Upper lobe of left lung (tissue), 6 donors: ENCODE data around the gene TNS1. TPM values are rescaled to one million over a fixed set of nuclear protein-coding genes. Genes with fewer than 3 reads are reported as not detected.
A peak's percentile ranks its signal among the peaks of the same experiment; 100 is the strongest.

Experiments
- ATAC-seq, 2 donors: fragments of 200-7000 bp; cut with Tn5 transposase; one replicate each; pipeline ENCODE4 v1.9.1; 2022; ENCODE audit warnings: mild to moderate bottlenecking in 2 of 2, moderate library complexity in 2 of 2; ENCODE audit not compliant: low FRiP score in 2 of 2
- DNase-seq, 2 donors: peaks; one replicate each; pipeline ENCODE4 v3.0.0-alpha.2; 2019 to 2020
- H3K27ac ChIP-seq, 4 donors: fragments of 200-600 bp; sonication (generic); one replicate each; pipeline ENCODE4 v1.5.1; 2016 to 2019
- H3K27me3 ChIP-seq, 4 donors: fragments of 200-600 bp; sonication (generic); one replicate each; pipeline ENCODE4 v1.5.1; 2017 to 2019
- H3K36me3 ChIP-seq, 4 donors: fragments of 200-600 bp; sonication (generic); one replicate each; pipeline ENCODE4 v1.5.1; 2016 to 2019
- H3K4me1 ChIP-seq, 4 donors: fragments of 200-600 bp; sonication (generic); one replicate each; pipeline ENCODE4 v1.5.1; 2018 to 2019
- H3K4me3 ChIP-seq, 4 donors: fragments of 200-600 bp; sonication (generic); one replicate each; pipeline ENCODE4 v1.5.1; 2017 to 2019; ENCODE audit warnings: mild to moderate bottlenecking in 2 of 4, moderate library complexity in 1 of 4
- H3K9me3 ChIP-seq, 4 donors: fragments of 200-600 bp; sonication (generic); one replicate each; pipeline ENCODE4 v1.5.1; 2018 to 2019
- EP300 ChIP-seq, 4 donors: sonication (generic); formaldehyde crosslinking; IDR thresholded peaks; one replicate each; pipeline ENCODE4 v1.5.1; 2017; ENCODE audit warnings: antibody characterized with exemption in 4 of 4, control low read depth in 2 of 4
- POLR2A ChIP-seq, 4 donors: fragments of 450-650 bp; IDR thresholded peaks; one replicate each; pipeline ENCODE4 v1.5.1; 2016 to 2017; ENCODE audit warnings: antibody characterized with exemption in 4 of 4, mild to moderate bottlenecking in 2 of 4
- POLR2AphosphoS5 ChIP-seq, 2 donors: sonication (generic); formaldehyde crosslinking; IDR thresholded peaks; one replicate each; pipeline ENCODE4 v1.5.1; 2017; ENCODE audit warnings: antibody characterized with exemption in 2 of 2
- WGBS, 2 donors: methylation state at CpG; one replicate each; pipeline ENCODE4 v1.1.5; 2017 to 2018; 5-methylcytosine and 5-hydroxymethylcytosine counted together
- total RNA-seq, 6 donors: library from RNA; depleted of rRNA in 4 of 6; stranded (reverse); fragments of >200 nt in 4 of 6; gene quantifications; one replicate each; pipeline versions ENCODE4 v1.1.0 to v1.2.1, GENCODE V29; 2016 to 2021
- TF ChIP-seq, protein P1 (sequence below), 6 experiments: fragments of 450-650 bp in 4 of 6; fragments of 200-600 bp in 2 of 6; sonication (generic) in 2 of 6; IDR thresholded peaks; one replicate each; pipeline ENCODE4 v1.5.1; 2016 to 2019; ENCODE audit warnings: antibody characterized with exemption in 6 of 6
- donor health status: DM: no; HTN: no; CAD: no; lungs with moderate emphysema.
- donor health status: DM: no; HTN: yes; CAD: no; lungs with severe emphysema.

TNS1 gene
- total RNA-seq, 6 donors from 2014 or later = 325 to 1,095 (median 550) TPM

GRCh38 chr2:217895070-217895635 lies 107.6 kb downstream of the TNS1 start:
- WGBS, 2 donors = 82 to 88% methylated on average over 14 to 19 of the region's 19 CpGs
- H3K4me3 ChIP-seq = no peak overlapping the region
- peaks cover 48 to 68% (median 57%) of the 10 kb centered on the region in 4 donors for H3K4me1 ChIP-seq
- DNase-seq (no peak), ATAC-seq (no peak)
- H3K36me3 ChIP-seq = peaks cover 54 to 91% (median 80%) of the 10 kb centered on the region in 4 donors
- no peaks in the 10 kb centered on the region for H3K27me3 ChIP-seq
- peak overlapping the region; percentile 14 to 82 (median 70) for H3K27ac ChIP-seq
- TF ChIP-seq POLR2AphosphoS5 (IDR thresholded peaks at IDR 0.05) (no peak), EP300 (IDR thresholded peaks at IDR 0.05) (no peak), POLR2A (IDR thresholded peaks at IDR 0.05) (no peak)
- TF ChIP-seq, protein P1, sequence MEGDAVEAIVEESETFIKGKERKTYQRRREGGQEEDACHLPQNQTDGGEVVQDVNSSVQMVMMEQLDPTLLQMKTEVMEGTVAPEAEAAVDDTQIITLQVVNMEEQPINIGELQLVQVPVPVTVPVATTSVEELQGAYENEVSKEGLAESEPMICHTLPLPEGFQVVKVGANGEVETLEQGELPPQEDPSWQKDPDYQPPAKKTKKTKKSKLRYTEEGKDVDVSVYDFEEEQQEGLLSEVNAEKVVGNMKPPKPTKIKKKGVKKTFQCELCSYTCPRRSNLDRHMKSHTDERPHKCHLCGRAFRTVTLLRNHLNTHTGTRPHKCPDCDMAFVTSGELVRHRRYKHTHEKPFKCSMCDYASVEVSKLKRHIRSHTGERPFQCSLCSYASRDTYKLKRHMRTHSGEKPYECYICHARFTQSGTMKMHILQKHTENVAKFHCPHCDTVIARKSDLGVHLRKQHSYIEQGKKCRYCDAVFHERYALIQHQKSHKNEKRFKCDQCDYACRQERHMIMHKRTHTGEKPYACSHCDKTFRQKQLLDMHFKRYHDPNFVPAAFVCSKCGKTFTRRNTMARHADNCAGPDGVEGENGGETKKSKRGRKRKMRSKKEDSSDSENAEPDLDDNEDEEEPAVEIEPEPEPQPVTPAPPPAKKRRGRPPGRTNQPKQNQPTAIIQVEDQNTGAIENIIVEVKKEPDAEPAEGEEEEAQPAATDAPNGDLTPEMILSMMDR (IDR thresholded peaks at IDR 0.05) = no peak
- H3K9me3 ChIP-seq = no peaks in the 10 kb centered on the region

DNA sequence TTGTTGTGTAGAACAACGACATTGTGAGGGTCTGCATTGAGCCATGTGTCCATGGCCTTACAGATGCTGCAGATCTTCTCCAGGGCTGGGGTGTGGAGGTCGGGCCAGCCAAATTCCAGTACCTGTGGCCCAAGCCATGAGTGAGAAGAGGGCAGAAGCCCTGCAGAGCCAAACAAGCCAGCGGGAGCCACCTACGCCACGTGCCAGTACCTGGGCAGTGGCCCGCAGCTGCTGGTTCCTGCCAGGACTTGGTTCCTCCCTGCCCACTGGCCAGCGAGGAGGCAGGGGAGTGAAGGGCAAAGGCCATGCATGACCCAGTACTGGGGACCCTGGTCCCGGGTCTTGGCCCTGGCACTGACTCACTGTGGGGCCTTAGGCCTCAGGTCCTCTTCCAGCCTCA lies 109.4 kb downstream of the TNS1 start:
- Histone ChIP-seq H3K27me3 (no peaks in the 10 kb centered on the region), H3K9me3 (no peaks in the 10 kb centered on the region), H3K36me3 (peaks cover 67 to 100% (median 93%) of the 10 kb centered on the region in 4 donors), H3K27ac (peak overlapping the region; percentile 49 to 82 (median 70)), H3K4me3 (no peak overlapping the region), H3K4me1 (peaks cover 42 to 68% (median 54%) of the 10 kb centered on the region in 4 donors)
- 90 to 100% methylated on average over 1 to 8 of the region's 8 CpGs for WGBS, 2 donors
- ATAC-seq (no peak), DNase-seq (no peak)
- TF ChIP-seq POLR2A (IDR thresholded peaks at IDR 0.05) = no peak
- TF ChIP-seq, protein P1 (IDR thresholded peaks at IDR 0.05) = no peak
- TF ChIP-seq POLR2AphosphoS5 (IDR thresholded peaks at IDR 0.05) = no peak
- no peak for TF ChIP-seq EP300 (IDR thresholded peaks at IDR 0.05)

DNA sequence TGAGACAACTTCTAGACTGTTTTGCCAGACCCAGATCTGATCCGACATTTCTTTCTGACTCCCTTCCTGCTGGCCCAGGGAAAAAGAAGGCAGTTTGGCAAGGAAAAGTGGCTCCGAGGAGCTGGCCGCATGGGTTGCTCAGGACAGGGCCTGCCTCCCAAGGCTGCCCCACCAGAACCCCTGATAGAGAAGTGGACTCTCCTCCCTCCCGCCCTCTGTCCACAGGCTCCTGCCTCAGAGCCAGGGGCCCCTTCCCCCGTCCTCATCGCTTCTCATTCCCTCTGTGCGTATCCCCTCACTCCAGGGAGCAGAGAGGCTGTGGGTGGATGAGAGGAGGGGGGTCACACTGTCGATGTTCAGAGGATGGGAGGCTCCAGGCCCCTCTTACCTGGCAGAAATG lies 110.2 kb downstream of the TNS1 start:
- no peak overlapping the region for H3K4me3 ChIP-seq
- 83 to 84% methylated on average over 8 of the region's 8 CpGs for WGBS, 2 donors
- peak overlapping the region; percentile 18 to 82 (median 70) for H3K27ac ChIP-seq
- DNase-seq (no peak), ATAC-seq (no peak)
- H3K36me3 ChIP-seq = peaks cover 72 to 100% (median 95%) of the 10 kb centered on the region in 4 donors
- TF ChIP-seq POLR2AphosphoS5 (IDR thresholded peaks at IDR 0.05) = no peak
- TF ChIP-seq POLR2A (IDR thresholded peaks at IDR 0.05) = no peak
- TF ChIP-seq, protein P1 (IDR thresholded peaks at IDR 0.05) = no peak
- TF ChIP-seq EP300 (IDR thresholded peaks at IDR 0.05) = no peak
- H3K27me3 ChIP-seq = no peaks in the 10 kb centered on the region
- H3K4me1 ChIP-seq = peaks cover 37 to 65% (median 52%) of the 10 kb centered on the region in 4 donors
- H3K9me3 ChIP-seq = no peaks in the 10 kb centered on the region

DNA sequence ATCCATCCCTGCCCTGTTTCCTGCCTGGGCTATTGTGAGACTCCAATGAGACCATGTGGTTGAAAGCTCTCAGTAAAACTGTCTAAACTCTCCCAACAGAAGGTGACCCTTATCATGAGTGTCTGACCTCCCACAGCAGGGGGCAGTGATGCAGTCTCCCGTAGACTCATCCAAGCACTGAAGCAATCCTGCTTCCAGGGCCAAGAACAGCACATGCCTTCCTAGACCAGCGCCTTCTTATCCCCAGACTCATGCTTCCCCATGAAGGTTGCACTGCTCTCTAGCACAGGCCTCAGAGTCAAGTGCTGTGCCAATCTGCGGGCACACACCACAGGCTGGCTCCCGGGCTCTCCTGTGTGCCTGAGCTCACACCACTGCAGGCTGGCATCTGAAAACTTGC lies 112.3 kb downstream of the TNS1 start:
- ATAC-seq (peak; percentile 3 to 27), DNase-seq (no peak)
- H3K36me3 ChIP-seq = peaks cover 67 to 99% (median 87%) of the 10 kb centered on the region in 4 donors
- H3K9me3 ChIP-seq = no peaks in the 10 kb centered on the region
- peaks cover 42 to 66% (median 57%) of the 10 kb centered on the region in 4 donors for H3K4me1 ChIP-seq
- WGBS, 2 donors = 65 to 66% methylated on average over 4 of the region's 4 CpGs
- H3K4me3 ChIP-seq = no peak overlapping the region
- TF ChIP-seq, protein P1 (IDR thresholded peaks at IDR 0.05) = peak in 2 of 6 experiments; percentile 29 to 30
- no peak for TF ChIP-seq EP300 (IDR thresholded peaks at IDR 0.05)
- peak in 1 of 2 donors; percentile 55 for TF ChIP-seq POLR2AphosphoS5 (IDR thresholded peaks at IDR 0.05)
- H3K27me3 ChIP-seq = no peaks in the 10 kb centered on the region
- peak overlapping the region; percentile 68 to 82 (median 74) for H3K27ac ChIP-seq

DNA sequence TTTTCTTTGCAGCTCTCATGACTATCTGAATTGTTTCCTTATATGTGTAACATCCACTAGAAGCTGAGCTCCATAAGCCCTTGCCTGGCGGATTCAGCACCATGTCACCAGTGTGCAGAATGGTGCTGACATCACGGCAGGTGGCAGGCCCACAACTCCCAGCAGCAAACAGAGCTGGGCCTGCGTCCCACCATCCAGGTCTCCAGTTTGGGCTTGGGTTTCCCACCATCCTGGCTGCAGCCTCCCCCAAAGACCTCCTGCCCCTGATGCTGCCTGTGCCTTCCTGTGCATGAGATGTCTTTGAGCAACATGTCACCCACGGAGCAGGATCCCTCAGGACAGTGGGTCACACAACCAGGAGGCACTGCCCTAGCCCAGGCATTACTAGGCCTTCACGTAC lies 113.1 kb downstream of the TNS1 start:
- WGBS, 2 donors = 85 to 86% methylated on average over 5 of the region's 5 CpGs
- H3K27me3 ChIP-seq = no peaks in the 10 kb centered on the region
- DNase-seq = no peak
- no peaks in the 10 kb centered on the region for H3K9me3 ChIP-seq
- no peak overlapping the region for H3K4me3 ChIP-seq
- TF ChIP-seq EP300 (IDR thresholded peaks at IDR 0.05) (no peak), POLR2A (IDR thresholded peaks at IDR 0.05) (no peak), POLR2AphosphoS5 (IDR thresholded peaks at IDR 0.05) (no peak)
- TF ChIP-seq, protein P1 (IDR thresholded peaks at IDR 0.05) = no peak
- H3K4me1 ChIP-seq = peaks cover 42 to 61% (median 54%) of the 10 kb centered on the region in 4 donors
- H3K27ac ChIP-seq = peak overlapping the region; percentile 68 to 82 (median 74)
- H3K36me3 ChIP-seq = peaks cover 63 to 99% (median 87%) of the 10 kb centered on the region in 4 donors
- ATAC-seq = no peak
